Activated CD4-positive, alpha-beta T cell treated with anti-CD3 and anti-CD28 coated beads, Interleukin-2, Interleukin-4, amounts not matched to agents 100 ng/mL and 50 ng/mL, durations not matched to agents 16 hours and 8 hours (primary cell): ENCODE measurements around the gene FIBP.

Experiments used
- DNase-seq: peaks from one replicate; pipeline ENCODE4 v3.0.0-alpha.2; 2020; ENCODE audit warnings: low spot score

FIBP gene

GRCh38 chr11:65890324-65891218, 2.3 kb upstream of the FIBP start, which contains the start of gene CCDC85B:
Gene CCDC85B, plus strand, starts transcription at chr11:65890673. Its CDS starts 111 bp downstream, at chr11:65890784.
- DNase-seq, result peak; percentile 99

- no peak for DNase-seq
These were observed 528 bp downstream of the FIBP start for GRCh38 chr11:65887723-65888162.

GRCh38 chr11:65886826-65887722, 1.2 kb downstream of the FIBP start:
- DNase-seq, result no peak

- no peak for DNase-seq
These were observed 2.3 kb downstream of the FIBP start for GRCh38 chr11:65885808-65886536.

- DNase-seq, result no peak
These were observed 3.0 kb downstream of the FIBP start for GRCh38 chr11:65885231-65885630.

GRCh38 chr11:65884716-65885092, 3.6 kb downstream of the FIBP start:
- DNase-seq, result peak; percentile 86

GRCh38 chr11:65883786-65884715, 4.2 kb downstream of the FIBP start:
- DNase-seq, result no peak

GRCh38 chr11:65883058-65883761, 5.1 kb downstream of the FIBP start:
- DNase-seq, result no peak

GRCh38 chr11:65882120-65883057, 5.9 kb downstream of the FIBP start:
- no peak for DNase-seq

GRCh38 chr11:65880844-65881421, 7.3 kb downstream of the FIBP start:
- no peak for DNase-seq

- DNase-seq, result no peak
These were observed 8.2 kb downstream of the FIBP start for GRCh38 chr11:65880027-65880426.

- DNase-seq, result no peak
These were observed 8.7 kb downstream of the FIBP start, which contains the start of gene CTSW for GRCh38 chr11:65879617-65880016. Gene CTSW, plus strand, starts transcription at chr11:65879837. Its CDS starts 18 bp downstream, at chr11:65879855.

- DNase-seq, result peak; percentile 97
These were observed 14.7 kb downstream of the FIBP start for GRCh38 chr11:65873318-65874156.

- DNase-seq, result no peak
These were observed 15.5 kb downstream of the FIBP start, which contains the start of gene EFEMP2 for GRCh38 chr11:65872586-65873317. Gene EFEMP2, minus strand, starts transcription at chr11:65872800. Its CDS starts 446 bp downstream, at chr11:65872354.

- DNase-seq, result no peak
These were observed 16.3 kb downstream of the FIBP start for GRCh38 chr11:65871811-65872548.
